Urinary bladder (tissue), 4 donors: ENCODE measurements around the gene DAPK2. TPM values are rescaled to one million over a fixed set of nuclear protein-coding genes. Genes with fewer than 3 reads are reported as not detected.

Experiments
- DNase-seq: peaks from one replicate; pipeline ENCODE4 v3.0.0-alpha.2; 2015; ENCODE audit errors: extremely low spot score
- H3K27ac ChIP-seq: one replicate; pipeline ENCODE4 v1.5.1; 2013; ENCODE audit warnings: low read depth, mild to moderate bottlenecking, moderate library complexity
- H3K36me3 ChIP-seq: one replicate; pipeline ENCODE4 v1.6.1; 2013; ENCODE audit warnings: mild to moderate bottlenecking, moderate library complexity; ENCODE audit not compliant: insufficient read depth
- H3K4me1 ChIP-seq: one replicate; pipeline ENCODE4 v1.6.1; 2013; ENCODE audit warnings: mild to moderate bottlenecking, moderate library complexity; ENCODE audit not compliant: insufficient read depth
- H3K4me3 ChIP-seq: one replicate; pipeline ENCODE4 v1.5.1; 2013; ENCODE audit warnings: low read depth, low read length
- WGBS: extraction: QIAGEN DNeasy Blood & Tissue Kit; methylation state at CpG from one replicate; pipeline ENCODE4 v1.1.7; 2013; 5-methylcytosine and 5-hydroxymethylcytosine counted together
- polyA plus RNA-seq: library from polyadenylated mRNA; stranded (reverse); fragments of 200-250 nt; gene quantifications from one replicate; pipeline ENCODE4 v1.2.3, GENCODE V29; 2013
- total RNA-seq: library from RNA; depleted of rRNA; stranded (reverse); fragments of >200 nt; gene quantifications from one replicate; pipeline ENCODE4 v1.2.3, GENCODE V29; 2014
- donor health status: healthy with polysubstance abuse.
- donor health status: healthy.

DAPK2 gene
- total and polyA plus RNA-seq, 2 donors = 1.3 to 6.0 TPM

DNA sequence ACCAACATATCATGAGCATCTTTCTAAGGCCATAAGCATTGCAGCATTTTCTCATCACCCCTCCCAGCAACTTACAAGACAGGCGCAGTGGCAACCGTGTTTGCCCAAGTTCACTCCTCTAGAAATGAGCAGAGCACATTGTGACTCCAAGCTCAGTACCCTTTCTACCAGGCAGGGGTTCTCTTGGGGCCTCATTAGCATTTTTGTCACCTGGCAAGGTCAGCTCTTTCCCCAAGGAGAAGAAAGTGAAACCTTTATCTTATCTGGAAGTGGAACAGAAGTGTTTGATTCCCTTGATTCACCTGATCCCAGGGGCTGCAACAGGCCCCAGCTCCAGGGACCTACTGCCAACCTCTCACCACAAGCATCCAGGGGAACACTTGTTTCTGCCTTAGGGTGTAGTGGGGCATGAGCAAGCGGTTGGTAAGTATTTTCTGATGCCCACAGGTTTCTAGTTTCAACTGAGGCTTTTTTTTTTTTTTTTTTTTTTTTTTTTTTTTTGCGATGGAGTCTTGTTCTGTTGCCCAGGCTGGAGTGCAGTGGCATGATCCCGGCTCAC, 168.5 kb downstream of the DAPK2 start:
- no peak for DNase-seq
- Histone ChIP-seq H3K36me3 (no peaks in the 10 kb centered on the region), H3K27ac (no peak overlapping the region), H3K4me3 (no peak overlapping the region), H3K4me1 (no peaks in the 10 kb centered on the region)
- 86% methylated on average over 5 of the region's 5 CpGs for WGBS

DNA sequence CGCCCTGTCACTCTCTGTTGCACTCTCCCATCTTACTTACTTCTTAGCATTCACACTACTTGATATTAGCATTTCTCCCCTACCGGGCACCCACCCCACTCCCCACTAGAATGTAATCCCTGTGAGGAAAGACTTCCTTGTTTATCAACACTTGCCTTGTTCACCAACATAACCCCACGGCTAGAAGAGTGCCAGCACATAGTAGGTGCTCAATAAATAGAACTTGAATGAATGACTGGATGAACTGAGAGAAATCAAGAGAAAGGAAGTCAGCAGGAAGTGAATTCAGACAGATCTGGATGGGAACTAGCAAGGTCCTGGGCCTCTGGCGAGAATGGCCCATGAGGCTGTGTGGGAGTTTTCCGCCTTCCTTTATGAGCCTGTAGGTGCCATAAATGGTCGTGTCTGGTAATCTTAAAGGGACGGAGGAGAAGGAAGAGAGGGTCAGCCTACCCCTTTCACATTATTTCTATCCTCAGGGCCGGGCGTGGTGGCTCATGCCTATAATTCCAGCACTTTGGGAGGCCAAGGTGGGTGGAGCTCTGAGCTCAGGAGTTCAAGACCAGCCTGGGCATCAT, 170.1 kb downstream of the DAPK2 start:
- DNase-seq = no peak
- Histone ChIP-seq H3K4me3 (no peak overlapping the region), H3K36me3 (no peaks in the 10 kb centered on the region), H3K4me1 (no peaks in the 10 kb centered on the region), H3K27ac (no peak overlapping the region)
- WGBS = 52% methylated on average over 9 of the region's 9 CpGs

DNA sequence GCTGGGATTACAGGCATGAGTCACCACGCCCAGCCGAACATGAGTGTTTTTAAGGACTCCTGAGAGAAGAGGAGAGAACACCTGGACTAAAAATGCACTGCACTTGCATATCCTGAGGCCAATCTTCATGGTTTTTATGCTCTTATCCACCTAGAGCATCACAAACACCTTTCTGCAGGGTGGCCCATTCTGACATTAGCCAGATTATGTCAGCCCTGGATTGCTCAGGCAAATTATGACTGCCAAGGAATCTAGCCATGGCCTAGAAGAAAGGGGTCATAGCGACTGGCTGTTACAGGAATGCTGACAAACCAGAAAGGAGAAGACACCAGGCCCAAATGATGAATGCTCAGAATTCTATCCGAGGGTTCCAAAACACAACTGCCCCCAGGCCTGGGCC, 171.7 kb downstream of the DAPK2 start:
- Histone ChIP-seq H3K4me3 (no peak overlapping the region), H3K27ac (no peak overlapping the region), H3K4me1 (no peaks in the 10 kb centered on the region), H3K36me3 (no peaks in the 10 kb centered on the region)
- DNase-seq = no peak
- 72% methylated on average over 4 of the region's 4 CpGs for WGBS

DNA sequence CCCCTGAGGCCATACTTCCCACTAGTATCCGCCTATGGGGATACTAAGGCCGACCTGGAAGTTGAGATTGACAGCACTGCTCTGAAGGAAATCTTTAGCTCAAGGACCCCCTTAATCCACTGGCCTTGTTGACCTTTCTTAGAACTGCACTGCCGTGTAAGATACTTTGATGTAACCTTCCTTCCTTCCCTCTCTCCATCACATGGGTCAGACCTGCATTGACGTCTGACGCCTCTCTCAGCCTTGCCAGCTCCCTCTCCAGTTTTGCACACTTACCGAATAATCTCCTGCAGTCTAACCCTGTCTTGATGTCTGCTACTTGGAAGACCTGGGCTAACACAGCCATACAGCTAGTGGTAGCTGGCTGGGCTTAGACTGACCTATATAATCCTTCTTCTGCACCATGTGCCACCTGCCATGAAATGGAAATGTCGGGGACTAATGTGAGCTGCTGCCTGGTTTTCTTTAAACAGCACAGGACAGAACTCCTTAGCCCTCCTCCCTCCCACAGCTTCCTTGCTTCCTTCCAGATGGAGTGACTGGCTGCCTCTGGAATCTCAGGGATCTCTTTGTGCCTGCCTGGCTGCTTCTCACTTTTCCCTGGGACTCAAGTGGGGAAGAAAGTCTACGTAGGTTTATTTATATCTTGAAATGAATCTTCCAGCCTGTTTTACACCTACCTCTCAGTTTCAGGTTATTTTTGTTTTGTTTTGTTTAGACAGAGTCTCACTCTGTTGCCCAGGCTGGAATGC, 173.3 kb downstream of the DAPK2 start:
- H3K36me3 ChIP-seq = no peaks in the 10 kb centered on the region

DNA sequence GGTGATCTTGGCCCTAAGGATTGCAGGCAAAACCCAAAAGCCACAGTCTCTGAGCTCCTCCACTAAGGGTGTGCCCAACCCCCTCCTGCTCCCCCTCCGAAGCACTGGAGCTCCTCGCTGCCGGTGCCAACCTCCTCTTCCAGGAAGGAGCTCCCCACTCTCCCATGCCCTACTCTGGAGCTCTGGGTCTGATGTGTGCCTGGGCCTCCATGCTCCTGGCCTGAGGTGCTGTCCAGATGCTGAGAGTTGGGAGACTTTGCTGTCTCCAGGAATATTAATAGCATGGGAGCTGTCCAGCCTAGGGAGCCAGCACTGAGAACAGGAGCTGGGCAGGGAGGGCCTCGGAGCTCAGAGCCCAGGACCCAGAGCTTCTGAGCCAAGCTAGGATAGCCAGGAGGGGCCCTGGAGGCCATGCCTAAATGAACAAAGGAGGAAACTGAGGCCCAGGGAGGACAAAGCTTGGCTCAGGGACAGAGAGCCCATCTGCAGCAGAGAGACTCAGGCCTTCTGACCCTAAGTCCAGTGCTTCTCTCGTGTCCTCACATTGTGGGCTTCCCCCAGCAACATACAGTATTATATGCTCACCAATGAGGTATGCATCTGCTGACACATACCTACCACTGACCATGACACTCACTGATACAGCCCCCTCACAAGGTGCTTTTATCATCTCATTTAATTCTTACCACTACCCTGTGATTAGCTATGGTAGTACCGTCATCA, 175.6 kb downstream of the DAPK2 start:
- H3K4me1 ChIP-seq = no peaks in the 10 kb centered on the region
- no peak overlapping the region for H3K4me3 ChIP-seq
- no peak overlapping the region for H3K27ac ChIP-seq
- no peaks in the 10 kb centered on the region for H3K36me3 ChIP-seq
- DNase-seq = peak; percentile 29
- 40% methylated on average over 6 of the region's 6 CpGs for whole genome bisulfite sequencing

More for the DNA sequence above, 173.3 kb downstream of the DAPK2 start:
- Histone ChIP-seq H3K4me3 (no peak overlapping the region), H3K4me1 (no peaks in the 10 kb centered on the region), H3K27ac (no peak overlapping the region)
- no peak for DNase-seq
- WGBS = 85% methylated on average over 8 of the region's 8 CpGs

DNA sequence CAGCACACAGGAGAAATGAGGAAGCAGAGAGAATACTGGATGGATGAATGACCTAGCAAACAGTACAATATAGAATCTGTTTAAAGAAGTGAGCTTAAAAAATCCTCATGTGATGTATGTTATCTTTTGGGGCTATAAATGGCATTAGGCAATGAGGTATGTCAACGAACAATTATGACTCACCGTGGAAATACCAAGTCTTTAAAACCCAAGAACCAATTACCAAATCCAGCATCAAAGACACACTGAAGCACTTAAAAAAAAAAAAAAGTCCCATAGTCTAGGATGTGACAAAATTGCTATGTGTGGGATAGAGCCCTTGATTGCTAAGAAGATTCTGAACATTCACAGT, 176.3 kb downstream of the DAPK2 start:
- Histone ChIP-seq H3K4me3 (no peak overlapping the region), H3K4me1 (no peaks in the 10 kb centered on the region), H3K27ac (no peak overlapping the region), H3K36me3 (no peaks in the 10 kb centered on the region)
- 46% methylated on average over 2 of the region's 2 CpGs for WGBS
- no peak for DNase-seq

DNA sequence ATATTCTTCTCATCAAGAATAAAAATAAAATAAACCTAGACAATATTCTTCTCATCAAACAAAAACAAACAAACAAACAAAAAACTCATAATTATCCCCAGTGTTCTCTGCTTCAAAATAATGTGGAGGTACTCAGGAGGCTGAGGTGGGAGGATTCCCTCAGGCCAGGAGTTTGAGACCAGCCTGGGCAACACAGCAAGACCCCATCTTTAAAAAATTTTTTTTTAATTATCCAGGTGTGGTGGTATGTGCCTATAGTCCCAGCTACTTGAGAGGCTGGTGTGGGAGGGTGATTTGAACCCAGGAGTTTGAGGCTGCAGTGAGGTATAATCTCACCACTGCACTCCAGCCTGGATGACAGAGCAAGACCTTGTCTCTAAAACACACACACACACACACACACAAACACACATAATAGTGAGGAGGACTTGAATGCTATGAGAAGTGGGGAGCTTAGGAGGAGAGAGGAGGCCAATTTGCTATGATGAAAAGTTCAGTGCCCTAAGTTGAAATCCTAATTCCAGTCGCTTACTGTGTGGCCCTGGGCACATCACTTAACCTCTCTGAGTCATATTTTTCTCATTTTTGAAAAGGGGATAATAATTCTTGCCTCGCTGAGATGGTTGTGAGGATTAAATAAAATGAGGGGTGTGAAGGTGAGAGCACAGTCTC, 176.8 kb downstream of the DAPK2 start:
- no peak overlapping the region for H3K27ac ChIP-seq
- DNase-seq = no peak
- 86% methylated on average over 2 of the region's 2 CpGs for WGBS
- no peaks in the 10 kb centered on the region for H3K36me3 ChIP-seq
- H3K4me3 ChIP-seq = no peak overlapping the region
- no peaks in the 10 kb centered on the region for H3K4me1 ChIP-seq

DNA sequence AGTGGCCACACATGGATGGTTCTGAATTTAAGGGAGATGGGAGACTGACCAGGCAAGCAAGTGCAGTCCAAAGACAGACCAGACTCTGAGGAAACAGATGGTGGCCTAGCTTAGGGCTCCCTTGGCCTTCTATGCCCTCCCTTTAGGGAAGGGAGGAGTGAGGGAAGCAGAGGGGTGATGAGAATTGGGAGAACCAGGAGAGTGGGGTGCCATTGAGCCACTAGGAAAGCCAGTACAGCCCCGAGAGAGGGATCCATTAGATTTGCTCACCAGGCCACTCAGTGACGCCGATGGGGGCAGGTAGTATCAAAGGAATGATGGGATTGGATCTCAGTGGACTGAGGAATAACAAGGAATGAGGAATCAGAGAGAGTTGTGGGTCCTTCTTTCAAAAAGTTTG, 182.1 kb downstream of the DAPK2 start:
- Histone ChIP-seq H3K4me1 (no peaks in the 10 kb centered on the region), H3K4me3 (no peak overlapping the region), H3K36me3 (no peaks in the 10 kb centered on the region), H3K27ac (no peak overlapping the region)
- 84% methylated on average over 3 of the region's 3 CpGs for WGBS
- DNase-seq = no peak

DNA sequence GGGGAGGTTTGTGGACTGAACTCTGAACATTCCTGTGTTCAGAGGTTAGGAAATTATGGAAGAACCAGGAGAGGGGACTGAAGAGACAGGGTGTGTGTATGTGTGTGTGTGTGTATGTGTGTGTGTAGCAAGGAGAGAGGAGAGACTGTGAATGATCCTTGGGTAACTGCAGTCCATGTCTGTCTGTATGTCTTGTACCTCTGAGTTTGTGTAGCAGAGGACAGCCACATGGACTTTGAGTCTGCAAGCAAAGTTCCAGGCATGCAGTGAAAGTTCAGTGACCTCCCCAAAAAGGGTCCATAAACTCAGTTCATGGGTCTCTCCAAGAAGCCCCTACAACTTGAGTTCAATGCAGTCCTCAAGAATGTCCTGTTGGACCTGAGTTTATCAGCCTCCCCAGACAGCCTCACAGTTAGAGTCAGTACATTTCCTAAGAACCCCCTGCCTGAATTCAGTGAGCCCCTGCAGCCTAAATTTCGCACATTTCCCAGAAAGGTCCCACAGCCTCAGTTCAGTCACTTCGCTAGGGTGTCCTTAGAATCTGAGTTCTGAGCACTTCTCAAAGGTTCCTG, 184.3 kb downstream of the DAPK2 start:
- WGBS = 94% methylated on average over 2 of the region's 2 CpGs
- no peaks in the 10 kb centered on the region for H3K4me1 ChIP-seq
- H3K36me3 ChIP-seq = no peaks in the 10 kb centered on the region
- DNase-seq = no peak
- no peak overlapping the region for H3K4me3 ChIP-seq
- H3K27ac ChIP-seq = no peak overlapping the region

DNA sequence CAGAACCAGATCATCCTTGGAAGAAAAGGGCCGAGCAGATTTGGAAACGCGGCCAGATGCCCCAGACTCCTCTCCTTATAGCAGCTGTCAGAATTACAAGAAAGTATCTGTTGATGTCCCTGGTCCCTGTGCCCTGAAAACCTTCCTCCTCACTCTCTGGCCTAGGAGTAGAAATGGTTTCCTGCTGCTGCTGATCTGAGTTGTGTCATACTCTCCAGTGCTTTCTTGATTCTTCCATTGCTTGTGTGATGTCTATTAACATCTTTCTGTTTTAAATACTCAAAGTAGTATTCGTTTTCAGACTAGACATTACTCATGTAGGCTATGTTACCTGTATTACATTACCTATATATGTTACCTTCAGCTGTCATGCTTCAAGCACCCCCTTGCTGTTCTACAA, 185.7 kb downstream of the DAPK2 start:
- Histone ChIP-seq H3K4me1 (no peaks in the 10 kb centered on the region), H3K27ac (no peak overlapping the region), H3K4me3 (no peak overlapping the region), H3K36me3 (no peaks in the 10 kb centered on the region)
- 74% methylated on average over 4 of the region's 4 CpGs for WGBS
- DNase-seq = no peak

DNA sequence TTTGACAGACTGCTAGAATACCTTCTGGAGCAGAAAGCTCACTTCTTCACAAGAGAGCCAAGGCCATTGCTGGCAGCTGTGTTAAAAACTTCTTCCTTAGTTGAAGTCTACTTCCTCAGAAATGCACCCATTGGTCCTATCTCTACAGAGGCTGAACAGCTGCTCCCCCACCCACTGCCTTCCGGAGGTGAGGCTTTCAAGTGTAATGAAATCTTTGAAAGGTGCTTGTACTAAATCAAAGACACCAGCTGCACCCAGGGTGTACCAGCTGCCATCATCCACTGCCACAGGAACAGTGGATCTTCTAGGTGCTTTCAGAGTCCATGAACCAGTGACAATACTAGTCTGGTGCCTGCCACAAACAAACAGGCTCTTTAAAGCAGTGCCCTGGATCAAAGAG, 186.1 kb downstream of the DAPK2 start:
- WGBS = 85% methylated on average over 1 of the region's 1 CpG
- no peak for DNase-seq

DNA sequence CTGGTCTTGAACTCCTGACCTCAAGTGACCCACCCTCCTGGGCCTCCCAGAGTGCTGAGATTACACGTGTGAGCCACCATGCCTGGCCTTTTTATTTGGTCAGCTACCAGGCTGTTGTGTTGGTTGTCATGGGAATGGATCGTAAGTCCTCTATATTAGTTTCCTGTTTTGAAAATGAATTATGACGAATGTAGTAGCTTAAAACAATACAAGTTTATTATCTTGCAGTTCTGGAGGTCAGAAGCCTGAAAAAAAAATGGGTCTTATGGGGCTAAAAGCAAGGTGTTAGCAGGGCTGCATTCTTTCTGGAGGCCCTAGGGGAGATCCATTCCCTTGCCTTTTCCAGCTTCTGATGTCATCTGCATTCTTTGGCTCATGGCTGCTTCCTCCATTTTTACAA, 187.4 kb downstream of the DAPK2 start:
- no peak for DNase-seq
- no peak overlapping the region for H3K27ac ChIP-seq
- WGBS = 39% methylated on average over 3 of the region's 3 CpGs
- no peak overlapping the region for H3K4me3 ChIP-seq
- H3K4me1 ChIP-seq = no peaks in the 10 kb centered on the region
- H3K36me3 ChIP-seq = peaks cover 2% of the 10 kb centered on the region

More for the DNA sequence above, 186.1 kb downstream of the DAPK2 start:
- H3K27ac ChIP-seq = no peak overlapping the region
- H3K4me1 ChIP-seq = no peaks in the 10 kb centered on the region
- H3K36me3 ChIP-seq = no peaks in the 10 kb centered on the region
- H3K4me3 ChIP-seq = no peak overlapping the region

DNA sequence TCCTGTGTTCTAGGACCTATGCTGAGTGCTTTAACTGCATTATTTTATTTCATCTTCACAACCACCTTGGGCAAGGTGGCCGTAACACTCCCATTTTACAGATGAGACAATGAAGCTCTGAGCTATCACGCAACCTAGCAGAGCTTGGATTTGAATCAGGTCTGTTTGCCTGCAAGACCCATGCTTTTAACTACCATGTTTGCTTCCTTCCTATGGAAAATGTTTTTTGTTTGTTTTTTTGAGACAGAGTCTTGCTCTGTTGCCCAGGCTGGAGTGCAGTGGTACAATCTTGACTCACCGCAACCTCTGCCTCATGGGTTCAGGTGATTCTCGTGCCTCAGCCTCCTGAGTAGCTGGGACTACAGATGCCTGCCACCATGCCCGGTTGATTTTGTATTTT, 187.8 kb downstream of the DAPK2 start:
- H3K27ac ChIP-seq = no peak overlapping the region

More for the DNA sequence above, 187.8 kb downstream of the DAPK2 start:
- Histone ChIP-seq H3K4me1 (no peaks in the 10 kb centered on the region), H3K36me3 (peaks cover 2% of the 10 kb centered on the region), H3K4me3 (no peak overlapping the region)
- DNase-seq = no peak
- WGBS = 94% methylated on average over 5 of the region's 5 CpGs
